ENCODE results near the gene RBP2. TPM values are rescaled to one million over a fixed set of nuclear protein-coding genes. Genes with fewer than 3 reads are reported as not detected.

Gene RBP2
- total and polyA plus RNA-seq, 2 experiments from 2014 or later, result 123 to 295 TPM

DNA sequence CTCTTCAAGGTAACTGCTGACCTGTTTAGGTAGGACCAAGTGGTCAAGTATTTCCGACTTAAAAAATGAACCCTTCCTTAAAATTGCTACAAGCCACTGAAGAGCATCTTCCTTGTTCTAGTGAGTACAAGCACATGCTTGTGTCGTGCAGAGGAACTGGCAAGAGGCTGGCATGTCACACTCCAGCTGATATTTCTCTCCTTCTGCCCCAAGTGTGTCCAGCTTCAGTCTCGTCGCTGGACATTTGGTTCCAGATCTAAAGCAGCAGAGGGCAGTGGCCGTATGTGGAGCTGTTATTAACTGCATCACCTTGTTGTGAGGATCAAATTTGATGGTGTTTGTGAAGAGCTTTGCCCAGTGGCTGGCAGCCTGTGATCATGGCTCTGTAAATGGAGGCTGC is 10.0 kb downstream of the RBP2 start:
- Histone ChIP-seq H3K79me2 (no peaks in the 10 kb centered on the region), H3K9me3 (ENCODE audit: low read depth) (no peaks in the 10 kb centered on the region), H3K4me3 (no peak overlapping the region), H3K27ac (no peak overlapping the region), H2AFZ (no peak overlapping the region), H3K36me3 (replicated peaks; ENCODE audit: insufficient read depth, low read depth) (no peaks in the 10 kb centered on the region), H3K4me1 (ENCODE audit: insufficient read depth) (no peaks in the 10 kb centered on the region), H4K20me1 (ENCODE audit: insufficient read depth, poor library complexity, severe bottlenecking) (no peaks in the 10 kb centered on the region), H3K27me3 (no peaks in the 10 kb centered on the region), H3K4me2 (no peak overlapping the region), H3K9me2 (replicated peaks; ENCODE audit: insufficient read depth) (no peaks in the 10 kb centered on the region)
- no peak for DNase-seq (ENCODE audit: low spot score)
- 92% methylated on average over 5 of the region's 5 CpGs for WGBS (ENCODE audit: low lambda C conversion rate, missing lambda C conversion rate)
- TF ChIP-seq EZH2phosphoT487 (IDR thresholded peaks at IDR 0.05; ENCODE audit: low read depth, severe bottlenecking, unreplicated experiment) (no peak), EZH2 (IDR thresholded peaks at IDR 0.05; ENCODE audit: borderline replicate concordance) (no peak)
- TF ChIP-seq, protein P1, sequence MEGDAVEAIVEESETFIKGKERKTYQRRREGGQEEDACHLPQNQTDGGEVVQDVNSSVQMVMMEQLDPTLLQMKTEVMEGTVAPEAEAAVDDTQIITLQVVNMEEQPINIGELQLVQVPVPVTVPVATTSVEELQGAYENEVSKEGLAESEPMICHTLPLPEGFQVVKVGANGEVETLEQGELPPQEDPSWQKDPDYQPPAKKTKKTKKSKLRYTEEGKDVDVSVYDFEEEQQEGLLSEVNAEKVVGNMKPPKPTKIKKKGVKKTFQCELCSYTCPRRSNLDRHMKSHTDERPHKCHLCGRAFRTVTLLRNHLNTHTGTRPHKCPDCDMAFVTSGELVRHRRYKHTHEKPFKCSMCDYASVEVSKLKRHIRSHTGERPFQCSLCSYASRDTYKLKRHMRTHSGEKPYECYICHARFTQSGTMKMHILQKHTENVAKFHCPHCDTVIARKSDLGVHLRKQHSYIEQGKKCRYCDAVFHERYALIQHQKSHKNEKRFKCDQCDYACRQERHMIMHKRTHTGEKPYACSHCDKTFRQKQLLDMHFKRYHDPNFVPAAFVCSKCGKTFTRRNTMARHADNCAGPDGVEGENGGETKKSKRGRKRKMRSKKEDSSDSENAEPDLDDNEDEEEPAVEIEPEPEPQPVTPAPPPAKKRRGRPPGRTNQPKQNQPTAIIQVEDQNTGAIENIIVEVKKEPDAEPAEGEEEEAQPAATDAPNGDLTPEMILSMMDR (IDR thresholded peaks at IDR 0.05; ENCODE audit: poor library complexity), result no peak

DNA sequence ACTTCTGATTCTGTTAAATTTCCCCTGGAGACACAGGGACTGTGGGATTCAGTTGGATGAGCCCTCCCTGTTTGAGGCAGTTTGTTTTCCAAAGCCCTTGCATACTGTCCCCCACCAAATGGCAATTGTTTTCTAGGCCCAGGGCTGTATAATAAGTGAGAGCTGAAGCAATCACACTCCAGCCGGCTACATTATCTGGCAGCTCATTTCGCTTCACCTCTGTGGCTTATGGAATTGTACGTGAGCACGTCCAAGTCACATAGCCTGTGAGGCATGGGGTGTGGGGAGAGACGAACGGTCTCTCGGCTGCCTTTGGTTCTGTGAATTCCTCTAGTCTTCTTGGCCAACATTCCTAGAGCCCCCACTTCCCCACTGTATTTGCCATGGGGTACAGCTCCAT is 10.7 kb downstream of the RBP2 start:
- Histone ChIP-seq H4K20me1 (ENCODE audit: insufficient read depth, poor library complexity, severe bottlenecking) (no peaks in the 10 kb centered on the region), H3K36me3 (replicated peaks; ENCODE audit: insufficient read depth, low read depth) (no peaks in the 10 kb centered on the region), H3K9me3 (ENCODE audit: low read depth) (no peaks in the 10 kb centered on the region), H3K4me2 (no peak overlapping the region), H3K4me1 (ENCODE audit: insufficient read depth) (no peaks in the 10 kb centered on the region), H3K9me2 (replicated peaks; ENCODE audit: insufficient read depth) (no peaks in the 10 kb centered on the region), H3K27me3 (no peaks in the 10 kb centered on the region), H2AFZ (no peak overlapping the region), H3K4me3 (no peak overlapping the region), H3K27ac (no peak overlapping the region), H3K79me2 (no peaks in the 10 kb centered on the region)
- no peak for DNase-seq (ENCODE audit: low spot score)
- TF ChIP-seq EZH2 (IDR thresholded peaks at IDR 0.05; ENCODE audit: borderline replicate concordance) (no peak), EZH2phosphoT487 (IDR thresholded peaks at IDR 0.05; ENCODE audit: low read depth, severe bottlenecking, unreplicated experiment) (no peak)
- TF ChIP-seq, protein P1 (IDR thresholded peaks at IDR 0.05; ENCODE audit: poor library complexity), result no peak
- 97% methylated on average over 7 of the region's 7 CpGs for WGBS (ENCODE audit: low lambda C conversion rate, missing lambda C conversion rate)

DNA sequence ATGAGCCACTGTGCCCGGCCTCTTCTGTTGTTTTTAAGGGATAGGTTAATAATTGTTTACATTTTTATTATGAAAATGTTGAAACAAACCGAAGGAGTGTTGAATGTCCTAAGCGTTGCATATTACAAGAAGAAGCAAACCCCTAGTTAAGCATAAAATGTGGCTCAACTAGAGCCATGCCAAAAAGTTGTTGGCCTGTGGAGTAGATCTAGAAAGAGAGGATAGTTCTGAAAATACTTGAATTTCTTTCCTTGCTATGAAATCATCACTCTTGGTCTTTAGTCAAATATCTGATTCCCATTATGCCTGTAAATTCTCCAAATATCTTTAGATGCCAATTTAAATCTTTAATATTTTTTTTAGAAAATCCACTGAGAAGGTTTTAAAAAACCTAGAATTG is 12.8 kb downstream of the RBP2 start:
- no peaks in the 10 kb centered on the region for H3K36me3 ChIP-seq (replicated peaks; ENCODE audit: insufficient read depth, low read depth)
- H4K20me1 ChIP-seq (ENCODE audit: insufficient read depth, poor library complexity, severe bottlenecking), result no peaks in the 10 kb centered on the region

More for the DNA sequence above, 12.8 kb downstream of the RBP2 start:
- no peaks in the 10 kb centered on the region for H3K4me1 ChIP-seq (ENCODE audit: insufficient read depth)
- H3K4me3 ChIP-seq, result no peak overlapping the region
- 74% methylated on average over 3 of the region's 3 CpGs for WGBS (ENCODE audit: low lambda C conversion rate, missing lambda C conversion rate)
- H3K9me3 ChIP-seq (ENCODE audit: low read depth), result no peaks in the 10 kb centered on the region
- no peaks in the 10 kb centered on the region for H3K79me2 ChIP-seq
- TF ChIP-seq EZH2 (IDR thresholded peaks at IDR 0.05; ENCODE audit: borderline replicate concordance), result no peak
- TF ChIP-seq, protein P1 (IDR thresholded peaks at IDR 0.05; ENCODE audit: poor library complexity), result no peak
- TF ChIP-seq EZH2phosphoT487 (IDR thresholded peaks at IDR 0.05; ENCODE audit: low read depth, severe bottlenecking, unreplicated experiment), result no peak
- H3K27me3 ChIP-seq, result no peaks in the 10 kb centered on the region
- H3K9me2 ChIP-seq (replicated peaks; ENCODE audit: insufficient read depth), result no peaks in the 10 kb centered on the region
- H2AFZ ChIP-seq, result no peak overlapping the region
- H3K4me2 ChIP-seq, result no peak overlapping the region
- no peak overlapping the region for H3K27ac ChIP-seq
- DNase-seq (ENCODE audit: low spot score), result no peak

Measured in hepatocyte (in vitro differentiated cells).